ENCODE data around the gene MICU2.
"Not testable (repeated sequence)": the region's sequence is repeated elsewhere in the genome, so short reads cannot be mapped to it uniquely, and the experiment has no call there.

Gene MICU2

GRCh38 chr13:21594715-21595545, 9.0 kb downstream of the MICU2 start:
- Histone ChIP-seq H3K4me3 (ENCODE audit: low read depth, low read length, poor library complexity, severe bottlenecking) (no peak overlapping the region), H3K9me2 (ENCODE audit: low read depth, low read length) (no peaks in the 10 kb centered on the region), H2AFZ (ENCODE audit: low read length) (no peak overlapping the region), H3K9ac (ENCODE audit: low read length) (no peak overlapping the region), H3K27ac (ENCODE audit: low read depth, low read length, poor library complexity, severe bottlenecking) (peak overlapping the region; percentile 37), H3K79me2 (ENCODE audit: insufficient read depth, low read length) (peaks cover 24% of the 10 kb centered on the region), H3K4me1 (ENCODE audit: insufficient read depth, low read length, severe bottlenecking) (peaks cover 20% of the 10 kb centered on the region), H3K4me2 (ENCODE audit: low read length) (no peak overlapping the region), H3K36me3 (ENCODE audit: insufficient read depth, low read length) (no peaks in the 10 kb centered on the region; the same call in 1 of the 2 replicates), H4K20me1 (ENCODE audit: insufficient read depth, low read length) (no peaks in the 10 kb centered on the region), H3K9me3 (ENCODE audit: low read length) (no peaks in the 10 kb centered on the region), H3F3A (ENCODE audit: insufficient read depth, low read length) (no peaks in the 10 kb centered on the region), H3K27me3 (ENCODE audit: insufficient read depth, low read length) (no peaks in the 10 kb centered on the region)
- no peak for TF ChIP-seq EZH2 (IDR thresholded peaks at IDR 0.05; ENCODE audit: borderline replicate concordance, low read length)
- no peak for TF ChIP-seq CTCF (IDR thresholded peaks at IDR 0.05; ENCODE audit: low read length)

GRCh38 chr13:21590665-21591456, 13.1 kb downstream of the MICU2 start:
- not testable (repeated sequence) for H3K36me3 ChIP-seq (ENCODE audit: insufficient read depth, low read length); H3K27me3 ChIP-seq (ENCODE audit: insufficient read depth, low read length); H2AFZ ChIP-seq (ENCODE audit: low read length); H3K4me2 ChIP-seq (ENCODE audit: low read length); H3K4me3 ChIP-seq (ENCODE audit: low read depth, low read length, poor library complexity, severe bottlenecking); H3K9ac ChIP-seq (ENCODE audit: low read length); H3K9me2 ChIP-seq (ENCODE audit: low read depth, low read length); H3F3A ChIP-seq (ENCODE audit: insufficient read depth, low read length); H4K20me1 ChIP-seq (ENCODE audit: insufficient read depth, low read length); H3K4me1 ChIP-seq (ENCODE audit: insufficient read depth, low read length, severe bottlenecking); H3K9me3 ChIP-seq (ENCODE audit: low read length); H3K27ac ChIP-seq (ENCODE audit: low read depth, low read length, poor library complexity, severe bottlenecking)
- H3K79me2 ChIP-seq (ENCODE audit: insufficient read depth, low read length), result peaks cover 20% of the 10 kb centered on the region

GRCh38 chr13:21590231-21590630, 13.7 kb downstream of the MICU2 start:
- H3K9me2 ChIP-seq (ENCODE audit: low read depth, low read length), result no peaks in the 10 kb centered on the region
- TF ChIP-seq CTCF (IDR thresholded peaks at IDR 0.05; ENCODE audit: low read length) (no peak), EZH2 (IDR thresholded peaks at IDR 0.05; ENCODE audit: borderline replicate concordance, low read length) (no peak)
- H3F3A ChIP-seq (ENCODE audit: insufficient read depth, low read length), result no peaks in the 10 kb centered on the region
- no peaks in the 10 kb centered on the region for H3K36me3 ChIP-seq (ENCODE audit: insufficient read depth, low read length)
- no peaks in the 10 kb centered on the region for H3K4me1 ChIP-seq (ENCODE audit: insufficient read depth, low read length, severe bottlenecking)
- no peaks in the 10 kb centered on the region for H3K27me3 ChIP-seq (ENCODE audit: insufficient read depth, low read length)
- H2AFZ ChIP-seq (ENCODE audit: low read length), result no peak overlapping the region
- H3K9me3 ChIP-seq (ENCODE audit: low read length), result no peaks in the 10 kb centered on the region
- H3K79me2 ChIP-seq (ENCODE audit: insufficient read depth, low read length), result peaks cover 27% of the 10 kb centered on the region
- H3K9ac ChIP-seq (ENCODE audit: low read length), result no peak overlapping the region
- no peak overlapping the region for H3K27ac ChIP-seq (ENCODE audit: low read depth, low read length, poor library complexity, severe bottlenecking)
- no peak overlapping the region for H3K4me3 ChIP-seq (ENCODE audit: low read depth, low read length, poor library complexity, severe bottlenecking)
- H3K4me2 ChIP-seq (ENCODE audit: low read length), result no peak overlapping the region
- no peaks in the 10 kb centered on the region for H4K20me1 ChIP-seq (ENCODE audit: insufficient read depth, low read length)

- not testable (repeated sequence) for H3F3A ChIP-seq (ENCODE audit: insufficient read depth, low read length); H3K4me1 ChIP-seq (ENCODE audit: insufficient read depth, low read length, severe bottlenecking); H2AFZ ChIP-seq (ENCODE audit: low read length); H3K27me3 ChIP-seq (ENCODE audit: insufficient read depth, low read length); H3K9me3 ChIP-seq (ENCODE audit: low read length); H3K9ac ChIP-seq (ENCODE audit: low read length); H3K27ac ChIP-seq (ENCODE audit: low read depth, low read length, poor library complexity, severe bottlenecking); H3K36me3 ChIP-seq (ENCODE audit: insufficient read depth, low read length); H3K4me2 ChIP-seq (ENCODE audit: low read length); H3K4me3 ChIP-seq (ENCODE audit: low read depth, low read length, poor library complexity, severe bottlenecking); H3K9me2 ChIP-seq (ENCODE audit: low read depth, low read length); H4K20me1 ChIP-seq (ENCODE audit: insufficient read depth, low read length)
- peaks cover 32% of the 10 kb centered on the region for H3K79me2 ChIP-seq (ENCODE audit: insufficient read depth, low read length)
Observed at GRCh38 chr13:21589510-21589909, 14.5 kb downstream of the MICU2 start.

GRCh38 chr13:21588411-21588810, 15.6 kb downstream of the MICU2 start:
- not testable (repeated sequence) for H4K20me1 ChIP-seq (ENCODE audit: insufficient read depth, low read length); H3K27me3 ChIP-seq (ENCODE audit: insufficient read depth, low read length); H3F3A ChIP-seq (ENCODE audit: insufficient read depth, low read length); H2AFZ ChIP-seq (ENCODE audit: low read length); H3K36me3 ChIP-seq (ENCODE audit: insufficient read depth, low read length); H3K9me3 ChIP-seq (ENCODE audit: low read length); H3K4me1 ChIP-seq (ENCODE audit: insufficient read depth, low read length, severe bottlenecking); H3K9ac ChIP-seq (ENCODE audit: low read length); H3K9me2 ChIP-seq (ENCODE audit: low read depth, low read length); H3K4me3 ChIP-seq (ENCODE audit: low read depth, low read length, poor library complexity, severe bottlenecking); H3K27ac ChIP-seq (ENCODE audit: low read depth, low read length, poor library complexity, severe bottlenecking); H3K4me2 ChIP-seq (ENCODE audit: low read length)
- H3K79me2 ChIP-seq (ENCODE audit: insufficient read depth, low read length), result peaks cover 32% of the 10 kb centered on the region
